Brain microvascular endothelial cell (primary cell): ENCODE measurements around the gene GPR78.

Experiments
- DNase-seq: peaks from one replicate; pipeline ENCODE4 v3.0.0-alpha.2; 2020
- H3K27ac ChIP-seq: fragments of 250-450 bp; sonication (Bioruptor Pico); 2 replicates; pipeline ENCODE4 v1.5.1; 2020; ENCODE audit warnings: mild to moderate bottlenecking, moderate library complexity
- H3K27me3 ChIP-seq: fragments of 250-450 bp; sonication (Bioruptor Pico); replicated peaks from 2 replicates; pipeline ENCODE4 v1.5.1; 2020; ENCODE audit warnings: mild to moderate bottlenecking
- H3K36me3 ChIP-seq: fragments of 250-450 bp; sonication (Bioruptor Pico); replicated peaks from 2 replicates; pipeline ENCODE4 v1.5.1; 2020; ENCODE audit warnings: mild to moderate bottlenecking
- H3K4me3 ChIP-seq: 2 replicates; pipeline ENCODE4 v1.5.1; 2011; ENCODE audit warnings: low read depth, mild to moderate bottlenecking, control low read depth, low read length, moderate library complexity
- in situ Hi-C: cut with HindIII; loops from 2 replicates; pipeline ENCODE4 v1.10.0; 2017; ENCODE audit warnings: low sequenced_read_pairs, low pct_ligation_motif_present
- TF ChIP-seq, protein P1 (sequence below): IDR thresholded peaks from 2 replicates; pipeline ENCODE4 v1.5.1; 2011; ENCODE audit warnings: low read depth, mild to moderate bottlenecking, moderate library complexity, low read length, control low read depth, inconsistent platforms; ENCODE audit errors: missing control alignments

GPR78 gene

GRCh38 chr4:8612646-8613045, 32.5 kb downstream of the GPR78 start:
- Histone ChIP-seq H3K27ac (no peak overlapping the region), H3K27me3 (no peaks in the 10 kb centered on the region), H3K4me3 (no peak overlapping the region), H3K36me3 (no peaks in the 10 kb centered on the region)
- TF ChIP-seq, protein P1, sequence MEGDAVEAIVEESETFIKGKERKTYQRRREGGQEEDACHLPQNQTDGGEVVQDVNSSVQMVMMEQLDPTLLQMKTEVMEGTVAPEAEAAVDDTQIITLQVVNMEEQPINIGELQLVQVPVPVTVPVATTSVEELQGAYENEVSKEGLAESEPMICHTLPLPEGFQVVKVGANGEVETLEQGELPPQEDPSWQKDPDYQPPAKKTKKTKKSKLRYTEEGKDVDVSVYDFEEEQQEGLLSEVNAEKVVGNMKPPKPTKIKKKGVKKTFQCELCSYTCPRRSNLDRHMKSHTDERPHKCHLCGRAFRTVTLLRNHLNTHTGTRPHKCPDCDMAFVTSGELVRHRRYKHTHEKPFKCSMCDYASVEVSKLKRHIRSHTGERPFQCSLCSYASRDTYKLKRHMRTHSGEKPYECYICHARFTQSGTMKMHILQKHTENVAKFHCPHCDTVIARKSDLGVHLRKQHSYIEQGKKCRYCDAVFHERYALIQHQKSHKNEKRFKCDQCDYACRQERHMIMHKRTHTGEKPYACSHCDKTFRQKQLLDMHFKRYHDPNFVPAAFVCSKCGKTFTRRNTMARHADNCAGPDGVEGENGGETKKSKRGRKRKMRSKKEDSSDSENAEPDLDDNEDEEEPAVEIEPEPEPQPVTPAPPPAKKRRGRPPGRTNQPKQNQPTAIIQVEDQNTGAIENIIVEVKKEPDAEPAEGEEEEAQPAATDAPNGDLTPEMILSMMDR = no peak
- in situ Hi-C loops = no loop called here
- no peak for DNase-seq

GRCh38 chr4:8613421-8614364, 33.5 kb downstream of the GPR78 start:
- DNase-seq = no peak
- Histone ChIP-seq H3K36me3 (no peaks in the 10 kb centered on the region), H3K27me3 (no peaks in the 10 kb centered on the region), H3K27ac (no peak overlapping the region), H3K4me3 (no peak overlapping the region)
- TF ChIP-seq, protein P1 = no peak
- in situ Hi-C loops = no loop called here

DNA sequence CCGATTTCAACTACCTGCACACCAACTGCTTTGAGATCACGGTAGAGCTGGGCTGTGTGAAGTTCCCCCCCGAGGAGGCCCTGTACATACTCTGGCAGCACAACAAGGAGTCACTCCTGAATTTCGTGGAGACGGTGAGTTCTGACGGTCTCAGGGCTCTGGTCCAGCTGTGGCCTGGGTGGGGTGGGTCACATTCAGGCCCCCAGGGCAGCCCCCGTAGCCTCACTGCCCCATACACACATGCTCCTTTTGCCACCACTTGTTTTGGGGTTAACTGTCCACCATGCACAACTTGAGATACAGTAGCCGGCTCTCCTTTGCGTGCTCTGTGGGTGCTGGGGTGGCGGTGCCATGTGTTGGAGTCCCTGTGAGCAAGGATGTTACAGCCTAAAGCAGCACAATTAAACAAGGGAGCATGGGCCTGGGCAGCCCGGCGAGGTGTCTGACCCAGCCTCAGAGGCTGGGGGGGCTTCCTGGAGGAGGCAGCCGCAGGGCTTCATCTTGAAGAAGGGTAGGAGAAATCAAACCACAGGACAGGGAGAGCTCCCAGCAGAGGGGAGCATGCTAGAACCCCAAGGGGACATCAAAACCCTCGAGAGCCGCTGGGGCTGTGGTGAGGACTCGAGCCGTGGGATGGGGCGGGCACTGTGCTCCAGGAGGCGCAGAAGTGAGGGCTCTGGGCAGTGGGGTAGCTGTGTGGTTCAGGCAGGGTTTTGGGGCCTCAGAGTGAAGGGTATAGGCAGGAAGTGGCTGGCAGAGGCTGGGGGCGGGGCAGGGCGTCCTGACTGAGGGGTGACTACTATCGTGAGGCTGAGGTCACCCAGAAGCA, 34.4 kb downstream of the GPR78 start:
- no peaks in the 10 kb centered on the region for H3K36me3 ChIP-seq
- H3K4me3 ChIP-seq = no peak overlapping the region
- no peak overlapping the region for H3K27ac ChIP-seq
- H3K27me3 ChIP-seq = no peaks in the 10 kb centered on the region
- in situ Hi-C loops = no loop called here
- TF ChIP-seq, protein P1 = no peak
- no peak for DNase-seq

- no peak for DNase-seq
- in situ Hi-C loops = no loop called here
- no peak overlapping the region for H3K4me3 ChIP-seq
- TF ChIP-seq, protein P1 = no peak
- H3K27ac ChIP-seq = no peak overlapping the region
- no peaks in the 10 kb centered on the region for H3K36me3 ChIP-seq
- no peaks in the 10 kb centered on the region for H3K27me3 ChIP-seq
Measured at GRCh38 chr4:8615366-8615765, 35.2 kb downstream of the GPR78 start.

DNA sequence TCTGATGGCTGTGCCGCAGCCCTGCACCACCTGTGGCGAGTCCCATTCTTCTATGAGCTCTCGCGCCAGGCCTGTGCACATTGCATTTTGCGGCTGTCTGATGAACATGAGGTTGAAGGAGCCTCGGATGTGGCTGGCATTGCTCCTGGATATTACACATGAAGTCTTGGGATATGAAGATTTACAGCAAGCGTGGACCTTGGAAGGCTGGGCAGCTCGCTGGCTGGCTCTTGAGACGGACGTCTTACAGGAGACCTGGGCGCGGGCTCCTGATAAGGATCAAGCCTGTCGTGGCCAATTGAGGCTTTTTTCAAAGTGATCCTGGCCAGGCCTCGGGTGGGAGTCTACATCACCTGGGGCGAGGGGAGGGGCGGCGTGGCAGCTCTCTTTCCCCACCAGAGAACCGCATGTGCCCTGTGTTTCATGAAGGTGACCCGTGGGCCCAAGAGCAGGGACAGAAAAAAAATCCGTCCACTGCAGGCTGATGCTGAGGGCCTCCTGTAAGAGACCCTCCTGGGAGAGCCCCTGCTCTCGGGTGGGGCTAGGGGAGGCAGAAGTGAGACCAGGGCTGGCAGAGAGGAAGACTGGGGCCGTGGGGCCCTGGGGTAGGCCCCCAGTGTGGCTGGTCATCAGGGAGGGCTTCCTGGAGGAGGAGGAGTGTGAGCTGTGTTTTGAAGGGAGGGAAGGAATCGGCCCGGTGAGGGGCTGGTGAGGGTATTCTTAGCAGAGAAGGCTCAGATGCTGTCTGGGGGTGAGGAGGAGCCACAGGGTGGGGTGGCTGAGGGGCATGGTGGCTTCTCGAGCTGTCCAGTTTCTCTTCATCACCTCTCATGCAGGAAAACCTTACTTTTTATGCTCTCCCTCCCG, 36.0 kb downstream of the GPR78 start:
- DNase-seq = no peak
- Histone ChIP-seq H3K4me3 (no peak overlapping the region), H3K36me3 (no peaks in the 10 kb centered on the region), H3K27me3 (no peaks in the 10 kb centered on the region), H3K27ac (no peak overlapping the region)
- TF ChIP-seq, protein P1 = no peak
- in situ Hi-C loops = no loop called here
